ENCODE data around the gene KCNB1.

DNA sequence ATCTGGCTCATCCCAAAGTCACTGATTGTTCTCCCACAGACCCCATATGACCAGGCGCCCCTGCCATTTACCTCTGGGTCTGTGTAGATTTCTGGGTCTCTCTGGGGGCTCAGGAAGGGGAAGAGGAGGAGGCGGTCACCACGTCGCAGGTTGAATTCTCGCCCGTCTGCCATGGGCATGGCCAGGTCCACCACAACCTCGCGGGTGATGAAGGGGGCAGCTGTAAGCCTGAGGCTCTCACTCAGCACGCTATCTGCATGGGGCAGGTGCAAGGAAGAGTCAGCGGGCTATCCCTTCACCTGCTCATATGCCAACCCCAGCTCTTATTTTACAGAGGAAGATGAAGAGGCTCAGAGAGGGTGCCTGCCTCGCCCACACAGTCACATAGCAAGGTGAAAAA, 30.5 kb upstream of the KCNB1 start:
- TF ChIP-seq, protein P1, sequence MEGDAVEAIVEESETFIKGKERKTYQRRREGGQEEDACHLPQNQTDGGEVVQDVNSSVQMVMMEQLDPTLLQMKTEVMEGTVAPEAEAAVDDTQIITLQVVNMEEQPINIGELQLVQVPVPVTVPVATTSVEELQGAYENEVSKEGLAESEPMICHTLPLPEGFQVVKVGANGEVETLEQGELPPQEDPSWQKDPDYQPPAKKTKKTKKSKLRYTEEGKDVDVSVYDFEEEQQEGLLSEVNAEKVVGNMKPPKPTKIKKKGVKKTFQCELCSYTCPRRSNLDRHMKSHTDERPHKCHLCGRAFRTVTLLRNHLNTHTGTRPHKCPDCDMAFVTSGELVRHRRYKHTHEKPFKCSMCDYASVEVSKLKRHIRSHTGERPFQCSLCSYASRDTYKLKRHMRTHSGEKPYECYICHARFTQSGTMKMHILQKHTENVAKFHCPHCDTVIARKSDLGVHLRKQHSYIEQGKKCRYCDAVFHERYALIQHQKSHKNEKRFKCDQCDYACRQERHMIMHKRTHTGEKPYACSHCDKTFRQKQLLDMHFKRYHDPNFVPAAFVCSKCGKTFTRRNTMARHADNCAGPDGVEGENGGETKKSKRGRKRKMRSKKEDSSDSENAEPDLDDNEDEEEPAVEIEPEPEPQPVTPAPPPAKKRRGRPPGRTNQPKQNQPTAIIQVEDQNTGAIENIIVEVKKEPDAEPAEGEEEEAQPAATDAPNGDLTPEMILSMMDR (IDR thresholded peaks at IDR 0.05; ENCODE audit: insufficient read depth, low read length) = no peak
- no peak for TF ChIP-seq POLR2AphosphoS5 (IDR thresholded peaks at IDR 0.05; ENCODE audit: low read depth)
- no peak for TF ChIP-seq REST (IDR thresholded peaks at IDR 0.05; ENCODE audit: insufficient replicate concordance, low read depth)

All from HL-60 (cell line).